PFSK-1 (cell line): Measurements from ENCODE around the gene C2orf81.

Experiments used
- POLR2AphosphoS5 ChIP-seq: IDR thresholded peaks from 2 replicates; pipeline ENCODE4 v1.6.1; 2012; ENCODE audit warnings: low read depth, mild to moderate bottlenecking, control low read depth, low read length, moderate library complexity
- REST ChIP-seq, 2 experiments: IDR thresholded peaks; 2 replicates each; pipeline versions ENCODE4 v1.6.1 to v1.8.0; 2011 to 2012; ENCODE audit warnings: low read depth in 2 of 2, low read length in 2 of 2, control low read depth in 1 of 2, inconsistent platforms in 1 of 2, mild to moderate bottlenecking in 1 of 2, moderate library complexity in 1 of 2; ENCODE audit not compliant: insufficient read depth in 1 of 2
- TAF1 ChIP-seq: IDR thresholded peaks from 2 replicates; pipeline ENCODE4 v1.6.1; 2012; ENCODE audit warnings: low read length, control low read depth, borderline replicate concordance; ENCODE audit not compliant: insufficient read depth

- TF ChIP-seq REST (IDR thresholded peaks at IDR 0.05; ENCODE audit: insufficient read depth in 1 of 2, low read depth in 2 of 2, low read length in 2 of 2) (no peak), POLR2AphosphoS5 (no peak), TAF1 (no peak)
Measured at GRCh38 chr2:74448771-74449170, 27.4 kb upstream of the C2orf81 start.
